DOHH2 (cell line): ENCODE measurements around the gene CDH4.

Source experiments
- H3F3A ChIP-seq: fragments of 200-600 bp; sonication (generic), shearing (Covaris generic); 2 replicates; pipeline ENCODE4 v1.6.0; 2016; ENCODE audit warnings: antibody characterized with exemption, mild to moderate bottlenecking; ENCODE audit not compliant: control insufficient read depth, insufficient read depth
- H3K27ac ChIP-seq: fragments of 200-600 bp; sonication (generic); 2 replicates; pipeline ENCODE4 v1.5.1; 2014; ENCODE audit warnings: low read depth, mild to moderate bottlenecking, low read length, moderate library complexity
- H3K27me3 ChIP-seq: fragments of 200-600 bp; sonication (generic); 2 replicates; pipeline ENCODE4 v1.6.1; 2014; ENCODE audit warnings: mild to moderate bottlenecking, low read length, mixed read lengths; ENCODE audit not compliant: control insufficient read depth
- H3K36me3 ChIP-seq: fragments of 200-600 bp; sonication (generic); 2 replicates; pipeline ENCODE4 v1.6.1; 2014; ENCODE audit warnings: mild to moderate bottlenecking, low read length, moderate library complexity, mixed read lengths; ENCODE audit not compliant: control insufficient read depth
- H3K4me1 ChIP-seq: fragments of 200-600 bp; sonication (generic); 2 replicates; pipeline ENCODE4 v1.6.1; 2014; ENCODE audit warnings: mild to moderate bottlenecking, low read length, mixed read lengths; ENCODE audit not compliant: control insufficient read depth
- H3K4me2 ChIP-seq: fragments of 200-600 bp; sonication (generic); 2 replicates; pipeline ENCODE4 v1.6.0; 2014; ENCODE audit warnings: mild to moderate bottlenecking, low read length, moderate library complexity
- H3K4me3 ChIP-seq: fragments of 200-600 bp; sonication (generic); 2 replicates; pipeline ENCODE4 v1.5.1; 2014; ENCODE audit warnings: mild to moderate bottlenecking, low read length, mixed read lengths
- H3K79me2 ChIP-seq: fragments of 200-600 bp; sonication (generic); 2 replicates; pipeline ENCODE4 v1.6.1; 2014; ENCODE audit warnings: mild to moderate bottlenecking, low read length, mixed read lengths; ENCODE audit not compliant: control insufficient read depth
- H3K9me2 ChIP-seq: fragments of 200-600 bp; sonication (generic); replicated peaks from 2 replicates; pipeline ENCODE4 v1.6.1; 2014; ENCODE audit warnings: mild to moderate bottlenecking, low read length, mixed read lengths; ENCODE audit not compliant: control insufficient read depth
- H3K9me3 ChIP-seq: fragments of 200-600 bp; sonication (generic); 2 replicates; pipeline ENCODE4 v1.6.1; 2014; ENCODE audit warnings: antibody characterized with exemption, low read length, mixed read lengths; ENCODE audit not compliant: control insufficient read depth, insufficient read depth
- H4K20me1 ChIP-seq: fragments of 200-600 bp; sonication (generic); 2 replicates; pipeline ENCODE4 v1.6.0; 2014; ENCODE audit warnings: low read depth, mild to moderate bottlenecking, antibody characterized with exemption, low read length, moderate library complexity; ENCODE audit not compliant: control insufficient read depth, insufficient read depth
- CTCF ChIP-seq: fragments of 200-600 bp; sonication (generic); IDR thresholded peaks from one replicate; pipeline ENCODE4 v1.5.1; 2014; ENCODE audit warnings: antibody characterized with exemption, mild to moderate bottlenecking, low read depth, low read length; ENCODE audit not compliant: poor library complexity, severe bottlenecking
- EZH2phosphoT487 ChIP-seq: fragments of 200-600 bp; sonication (generic); IDR thresholded peaks from 2 replicates; pipeline ENCODE4 v1.6.1; 2017; ENCODE audit warnings: borderline replicate concordance, mild to moderate bottlenecking, antibody characterized with exemption, low read length, moderate library complexity, mixed read lengths

Gene CDH4

GRCh38 chr20:61492065-61492464 is 240.0 kb downstream of the CDH4 start:
- Histone ChIP-seq H3K9me2 (no peaks in the 10 kb centered on the region), H3K9me3 (peaks cover 5% of the 10 kb centered on the region; the same call in 1 of the 2 replicates), H4K20me1 (no peaks in the 10 kb centered on the region), H3K4me3 (no peak overlapping the region), H3K79me2 (no peaks in the 10 kb centered on the region), H3K27me3 (no peaks in the 10 kb centered on the region), H3K36me3 (no peaks in the 10 kb centered on the region), H3K4me2 (no peak overlapping the region), H3K4me1 (peaks cover 19% of the 10 kb centered on the region), H3K27ac (no peak overlapping the region), H3F3A (no peaks in the 10 kb centered on the region)
- TF ChIP-seq EZH2phosphoT487 (no peak), CTCF (no peak)

GRCh38 chr20:61493798-61494305 is 241.8 kb downstream of the CDH4 start:
- Histone ChIP-seq H3K4me3 (no peak overlapping the region), H3K27ac (no peak overlapping the region), H3K9me2 (no peaks in the 10 kb centered on the region), H3K9me3 (peaks cover 5% of the 10 kb centered on the region; the same call in 1 of the 2 replicates), H3K4me2 (no peak overlapping the region), H3F3A (no peaks in the 10 kb centered on the region), H4K20me1 (no peaks in the 10 kb centered on the region), H3K4me1 (peaks cover 36% of the 10 kb centered on the region), H3K27me3 (no peaks in the 10 kb centered on the region), H3K36me3 (no peaks in the 10 kb centered on the region), H3K79me2 (no peaks in the 10 kb centered on the region)
- TF ChIP-seq EZH2phosphoT487, result no peak
- TF ChIP-seq CTCF, result no peak

- Histone ChIP-seq H3K27me3 (no peaks in the 10 kb centered on the region), H3K4me2 (no peak overlapping the region)
Measured at GRCh38 chr20:61494763-61495575, 242.9 kb downstream of the CDH4 start.

More at GRCh38 chr20:61494763-61495575, 242.9 kb downstream of the CDH4 start:
- Histone ChIP-seq H3F3A (no peaks in the 10 kb centered on the region), H3K36me3 (no peaks in the 10 kb centered on the region), H3K79me2 (no peaks in the 10 kb centered on the region), H3K9me2 (no peaks in the 10 kb centered on the region), H4K20me1 (no peaks in the 10 kb centered on the region), H3K4me1 (peaks cover 48% of the 10 kb centered on the region), H3K27ac (no peak overlapping the region), H3K9me3 (peaks cover 5% of the 10 kb centered on the region; the same call in 1 of the 2 replicates), H3K4me3 (no peak overlapping the region)
- no peak for TF ChIP-seq EZH2phosphoT487
- TF ChIP-seq CTCF, result no peak
